CD14-positive monocyte (primary cell): ENCODE measurements around the gene PAGR1. TPM values are rescaled to one million over a fixed set of nuclear protein-coding genes. Genes with fewer than 3 reads are reported as not detected.

ENCODE experiments used
- DNase-seq, 3 donors: peaks; one replicate each; pipeline ENCODE4 v3.0.0-alpha.2; 2011 to 2022
- H2AFZ ChIP-seq: 2 replicates; pipeline ENCODE4 v1.6.0; 2012; ENCODE audit warnings: mild to moderate bottlenecking, low read depth, low read length, inconsistent platforms; ENCODE audit not compliant: insufficient read depth, poor library complexity, severe bottlenecking
- H3K27ac ChIP-seq, 2 donors: 1 replicate in 1 of 2; 2 replicates in 1 of 2; pipeline ENCODE4 v1.5.1; 2012 to 2013; ENCODE audit warnings: low read length in 2 of 2, control low read depth in 1 of 2, inconsistent platforms in 1 of 2, low read depth in 1 of 2, mild to moderate bottlenecking in 1 of 2
- H3K27me3 ChIP-seq, 2 donors: one replicate each; pipeline versions ENCODE4 v1.6.0 to v1.6.1; 2011 to 2013; ENCODE audit warnings: low read length in 2 of 2; ENCODE audit not compliant: control insufficient read depth in 2 of 2, insufficient read depth in 2 of 2
- H3K36me3 ChIP-seq, 2 donors: replicated peaks in 1 of 2; 1 replicate in 1 of 2; 2 replicates in 1 of 2; pipeline versions ENCODE4 v1.5.1 to v1.6.1; 2012 to 2013; ENCODE audit warnings: low read length in 2 of 2, control low read depth in 1 of 2, inconsistent platforms in 1 of 2, mild to moderate bottlenecking in 1 of 2; ENCODE audit not compliant: insufficient read depth in 2 of 2, control insufficient read depth in 1 of 2
- H3K4me1 ChIP-seq, 2 donors: 1 replicate in 1 of 2; 2 replicates in 1 of 2; pipeline versions ENCODE4 v1.5.1 to v1.6.1; 2012 to 2013; ENCODE audit warnings: low read length in 2 of 2, control low read depth in 1 of 2, inconsistent platforms in 1 of 2, mild to moderate bottlenecking in 1 of 2, moderate library complexity in 1 of 2; ENCODE audit not compliant: insufficient read depth in 2 of 2, control insufficient read depth in 1 of 2
- H3K4me2 ChIP-seq: replicated peaks from 2 replicates; pipeline ENCODE3; 2012; ENCODE audit warnings: low read length, moderate library complexity, mild to moderate bottlenecking; ENCODE audit not compliant: poor library complexity, severe bottlenecking; ENCODE audit errors: extremely low read depth
- H3K4me3 ChIP-seq, 3 experiments: fragments of 200-600 bp in 1 of 3; sonication (generic) in 1 of 3; replicated peaks in 1 of 3; 1 replicate in 2 of 3; 2 replicates in 1 of 3; pipeline ENCODE4 v1.5.1; 2011 to 2013; ENCODE audit warnings: low read length in 3 of 3, mild to moderate bottlenecking in 3 of 3, control low read depth in 2 of 3, low read depth in 2 of 3, inconsistent platforms in 1 of 3, moderate library complexity in 1 of 3
- H3K79me2 ChIP-seq: 2 replicates; pipeline ENCODE4 v1.6.0; 2012; ENCODE audit warnings: mild to moderate bottlenecking, control low read depth, inconsistent platforms, low read length, moderate library complexity; ENCODE audit not compliant: insufficient read depth
- H3K9ac ChIP-seq: 2 replicates; pipeline ENCODE4 v1.6.0; 2017; ENCODE audit warnings: low read length, mild to moderate bottlenecking; ENCODE audit not compliant: insufficient read depth, poor library complexity, severe bottlenecking
- H3K9me3 ChIP-seq, 2 donors: replicated peaks in 1 of 2; 1 replicate in 1 of 2; 2 replicates in 1 of 2; pipeline versions ENCODE4 v1.5.1 to v1.6.1; 2012 to 2013; ENCODE audit warnings: low read length in 2 of 2, control low read depth in 1 of 2; ENCODE audit not compliant: control insufficient read depth in 1 of 2, insufficient read depth in 1 of 2
- H4K20me1 ChIP-seq: 2 replicates; pipeline ENCODE4 v1.6.0; 2012; ENCODE audit warnings: mild to moderate bottlenecking, low read length, control low read depth, moderate library complexity; ENCODE audit not compliant: insufficient read depth
- H3K27ac Mint-ChIP-seq, 7 donors: one replicate each; pipeline ENCODE4 v1.8.0; 2020; ENCODE audit warnings: mild to moderate bottlenecking in 7 of 7, mixed read lengths in 7 of 7, moderate library complexity in 6 of 7, inconsistent platforms in 2 of 7
- H3K27me3 Mint-ChIP-seq, 3 donors: one replicate each; pipeline ENCODE4 v1.8.0; 2021 to 2022; ENCODE audit warnings: low read depth in 3 of 3, mild to moderate bottlenecking in 3 of 3, mixed read lengths in 3 of 3, moderate library complexity in 3 of 3, inconsistent platforms in 1 of 3
- H3K36me3 Mint-ChIP-seq, 2 donors: one replicate each; pipeline ENCODE4 v1.8.0; 2020; ENCODE audit warnings: mixed read lengths in 2 of 2, inconsistent platforms in 1 of 2, mild to moderate bottlenecking in 1 of 2
- H3K4me1 Mint-ChIP-seq: one replicate; pipeline ENCODE4 v1.8.0; 2020; ENCODE audit warnings: mild to moderate bottlenecking, mixed read lengths
- H3K4me3 Mint-ChIP-seq, 2 donors: one replicate each; pipeline ENCODE4 v1.8.0; 2020; ENCODE audit warnings: mild to moderate bottlenecking in 2 of 2, mixed read lengths in 2 of 2, moderate library complexity in 1 of 2
- H3K9me3 Mint-ChIP-seq, 7 donors: one replicate each; pipeline ENCODE4 v1.8.0; 2020 to 2022; ENCODE audit warnings: mixed read lengths in 7 of 7, mild to moderate bottlenecking in 6 of 7, moderate library complexity in 6 of 7, inconsistent platforms in 2 of 7
- WGBS: methylation state at CpG from one replicate; pipeline ENCODE4 v1.1.5; 2013; ENCODE audit warnings: missing lambda C conversion rate; ENCODE audit not compliant: insufficient coverage; 5-methylcytosine and 5-hydroxymethylcytosine counted together
- intact Hi-C, 2 donors: fragments of 100-400 bp; cut with micrococcal nuclease; formaldehyde crosslinking; loops; one replicate each; pipeline versions ENCODE4 v1.15.0 to v1.15.1; 2023
- polyA plus RNA-seq, 3 donors: library from polyadenylated mRNA; depleted of rRNA in 1 of 3; unstranded in 2 of 3; stranded (reverse) in 1 of 3; fragments of 300-500 nt in 2 of 3; fragments of >200 nt in 1 of 3; fragmentation: Illumina TruSeq in 2 of 3; gene quantifications; 1 replicate in 2 of 3; 2 replicates in 1 of 3; pipeline ENCODE4 v1.2.3, GENCODE V29; 2012 to 2021
- TF ChIP-seq, protein P1 (sequence below): fragments of 200-600 bp; IDR thresholded peaks from one replicate; pipeline ENCODE4 v1.8.0; 2022; ENCODE audit warnings: antibody characterized with exemption, mild to moderate bottlenecking

PAGR1 gene
- polyA plus RNA-seq, 3 donors: 12.6 to 43.4 (median 36.3) TPM

DNA sequence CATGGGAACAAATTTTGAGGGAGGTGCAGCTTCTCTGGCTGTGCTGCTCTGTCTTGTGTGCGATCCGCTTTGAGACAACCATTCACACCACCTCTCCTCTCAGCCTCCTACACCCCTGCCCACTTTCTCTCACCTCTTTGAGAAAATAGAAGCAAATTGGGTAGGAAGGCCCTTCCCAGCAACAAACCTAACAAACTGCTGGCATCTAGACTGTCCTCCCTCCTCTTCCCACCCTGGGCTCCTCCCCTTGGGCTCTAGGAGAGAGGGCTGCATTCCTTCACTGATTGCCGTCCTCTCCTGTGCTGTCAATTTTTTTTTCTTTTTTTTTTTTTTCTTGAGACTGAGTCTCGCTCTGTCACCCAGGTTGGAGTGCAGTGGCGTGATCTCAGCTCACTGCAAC lies 33.6 kb downstream of the PAGR1 start:
- H2AFZ ChIP-seq: no peak overlapping the region
- TF ChIP-seq, protein P1, sequence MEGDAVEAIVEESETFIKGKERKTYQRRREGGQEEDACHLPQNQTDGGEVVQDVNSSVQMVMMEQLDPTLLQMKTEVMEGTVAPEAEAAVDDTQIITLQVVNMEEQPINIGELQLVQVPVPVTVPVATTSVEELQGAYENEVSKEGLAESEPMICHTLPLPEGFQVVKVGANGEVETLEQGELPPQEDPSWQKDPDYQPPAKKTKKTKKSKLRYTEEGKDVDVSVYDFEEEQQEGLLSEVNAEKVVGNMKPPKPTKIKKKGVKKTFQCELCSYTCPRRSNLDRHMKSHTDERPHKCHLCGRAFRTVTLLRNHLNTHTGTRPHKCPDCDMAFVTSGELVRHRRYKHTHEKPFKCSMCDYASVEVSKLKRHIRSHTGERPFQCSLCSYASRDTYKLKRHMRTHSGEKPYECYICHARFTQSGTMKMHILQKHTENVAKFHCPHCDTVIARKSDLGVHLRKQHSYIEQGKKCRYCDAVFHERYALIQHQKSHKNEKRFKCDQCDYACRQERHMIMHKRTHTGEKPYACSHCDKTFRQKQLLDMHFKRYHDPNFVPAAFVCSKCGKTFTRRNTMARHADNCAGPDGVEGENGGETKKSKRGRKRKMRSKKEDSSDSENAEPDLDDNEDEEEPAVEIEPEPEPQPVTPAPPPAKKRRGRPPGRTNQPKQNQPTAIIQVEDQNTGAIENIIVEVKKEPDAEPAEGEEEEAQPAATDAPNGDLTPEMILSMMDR: no peak
- no peak overlapping the region for H3K4me2 ChIP-seq
- H3K27me3 ChIP-seq: no peaks in the 10 kb centered on the region
- H3K4me3 ChIP-seq: no peak overlapping the region
- intact Hi-C loops: loop anchor here (2.0 to 5.0 kb wide), 3 partner anchors 42 to 157 kb away; partner anchors contain the start of gene MAZ (in 1 of the 2)
- no peaks in the 10 kb centered on the region for H3K4me1 Mint-ChIP-seq
- H3K9ac ChIP-seq: no peak overlapping the region
- H3K27me3 Mint-ChIP-seq: peaks cover 0 to 2% (median 1%) of the 10 kb centered on the region in 3 donors
- 67% methylated on average over 1 of the region's 5 CpGs for WGBS
- peaks cover 0 to 2% (median 0%) of the 10 kb centered on the region in 7 donors for H3K9me3 Mint-ChIP-seq
- H3K36me3 ChIP-seq: peaks cover 34 to 46% of the 10 kb centered on the region in 2 donors
- peaks cover 34% of the 10 kb centered on the region for H4K20me1 ChIP-seq
- no peaks in the 10 kb centered on the region for H3K4me1 ChIP-seq
- H3K27ac Mint-ChIP-seq: no peak overlapping the region
- H3K27ac ChIP-seq: no peak overlapping the region
- no peak overlapping the region for H3K4me3 Mint-ChIP-seq
- no peaks in the 10 kb centered on the region for H3K9me3 ChIP-seq
- H3K79me2 ChIP-seq: no peaks in the 10 kb centered on the region
- H3K36me3 Mint-ChIP-seq: peaks cover 41 to 58% of the 10 kb centered on the region in 2 donors
- no peak for DNase-seq

DNA sequence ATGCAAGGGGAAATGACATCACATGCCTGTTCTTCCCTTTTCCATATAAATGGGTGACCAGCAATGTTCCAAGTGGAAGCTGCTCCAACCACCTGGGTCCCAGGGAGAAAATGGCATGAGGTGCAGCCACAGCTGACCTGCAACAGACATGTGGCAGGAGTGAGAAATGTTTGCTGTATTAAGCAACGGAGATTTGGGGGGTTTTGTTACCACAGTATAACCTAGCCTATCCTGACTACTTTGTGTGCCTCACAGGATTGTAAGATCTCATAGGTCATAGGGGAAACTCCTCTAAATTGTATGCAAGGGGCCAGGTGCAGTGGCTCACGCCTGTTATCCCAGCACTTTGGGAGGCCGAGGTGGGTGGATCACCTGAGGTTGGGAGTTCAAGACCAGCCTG lies 35.0 kb downstream of the PAGR1 start:
- Histone ChIP-seq H2AFZ (no peak overlapping the region), H4K20me1 (peaks cover 23% of the 10 kb centered on the region), H3K79me2 (no peaks in the 10 kb centered on the region), H3K4me3 (no peak overlapping the region), H3K27me3 (no peaks in the 10 kb centered on the region), H3K36me3 (peaks cover 19 to 31% of the 10 kb centered on the region in 2 donors), H3K27ac (no peak overlapping the region), H3K4me2 (no peak overlapping the region), H3K9me3 (no peaks in the 10 kb centered on the region), H3K4me1 (no peaks in the 10 kb centered on the region), H3K9ac (no peak overlapping the region)
- no CpG with 5 or more reads among the region's 3 CpGs for WGBS
- peaks cover 0 to 2% (median 2%) of the 10 kb centered on the region in 3 donors for H3K27me3 Mint-ChIP-seq
- H3K36me3 Mint-ChIP-seq: peaks cover 26 to 43% of the 10 kb centered on the region in 2 donors
- peak overlapping the region in 1 of 7 donors; percentile 23 for H3K27ac Mint-ChIP-seq
- peaks cover 0 to 2% (median 0%) of the 10 kb centered on the region in 7 donors for H3K9me3 Mint-ChIP-seq
- H3K4me3 Mint-ChIP-seq: no peak overlapping the region
- no peaks in the 10 kb centered on the region for H3K4me1 Mint-ChIP-seq
- TF ChIP-seq, protein P1: no peak
- no peak for DNase-seq
- intact Hi-C loops: no loop called here
